SH-SY5Y (cell line): ENCODE data around the gene IFT52.

Experiments used
- GATA2 ChIP-seq: IDR thresholded peaks from 2 replicates; pipeline ENCODE4 v1.6.1; 2011; ENCODE audit warnings: mild to moderate bottlenecking, low read depth, low read length
- GATA3 ChIP-seq: IDR thresholded peaks from 2 replicates; pipeline ENCODE4 v1.6.1; 2011; ENCODE audit warnings: low read depth, mild to moderate bottlenecking, low read length, moderate library complexity

- TF ChIP-seq GATA2 (no peak), GATA3 (no peak)
These were observed 15.0 kb downstream of the IFT52 start for GRCh38 chr20:43605715-43606114.
